HL-60/S4 treated with retinoic acid at 250 ng/mL for 4 days and 3 days (cell line): ENCODE results near the gene LYAR.

Source experiments
- in situ Hi-C: fragments of 300-500 bp; cut with MboI; formaldehyde crosslinking; loops from 2 replicates; pipeline ENCODE4 v1.7.0; 2022; ENCODE audit warnings: low sequenced_read_pairs

The LYAR gene

GRCh38 chr4:4225915-4226605 is 63.9 kb downstream of the LYAR start:
- in situ Hi-C loops: no loop called here
